ENCODE measurements around the gene CDH4. TPM values are rescaled to one million over a fixed set of nuclear protein-coding genes. Genes with fewer than 3 reads are reported as not detected.
"Not testable (repeated sequence)": the region's sequence is repeated elsewhere in the genome, so short reads cannot be mapped to it uniquely, and the experiment has no call there.

The CDH4 gene
- total RNA-seq, 4 donors from 2014 or later: 0.71 to 4.2 (median 2.9) TPM

DNA sequence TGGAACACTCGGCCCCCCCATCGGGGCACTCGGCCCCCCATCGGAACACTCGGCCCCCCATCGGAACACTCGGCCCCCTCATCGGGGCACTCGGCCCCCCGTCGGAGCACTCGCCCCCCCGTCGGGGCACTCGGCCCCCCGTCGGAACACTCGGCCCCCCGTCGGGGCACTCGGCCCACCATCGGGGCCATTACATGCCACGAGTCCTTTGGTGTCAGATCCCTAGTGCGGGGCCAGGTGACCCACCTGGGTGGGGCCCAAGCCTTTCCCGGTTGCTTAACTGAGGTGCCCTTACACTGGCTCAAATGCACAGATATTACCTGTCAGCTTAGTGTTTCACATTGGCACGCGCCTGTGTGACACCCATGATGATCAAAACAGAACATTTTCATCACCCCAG, 717.7 kb downstream of the CDH4 start:
- intact Hi-C loops (cut with DNase I; ENCODE audit: low total_unique reads): no loop called here
- H3K4me3 ChIP-seq (ENCODE audit: low read depth, poor library complexity, severe bottlenecking): no peak overlapping the region
- no peak for DNase-seq (ENCODE audit: low spot score in 2 of 2)
- 83 to 88% methylated on average over 13 to 27 of the region's 27 CpGs for WGBS, 2 donors
- TF ChIP-seq POLR2A (IDR thresholded peaks at IDR 0.05): no peak
- TF ChIP-seq, protein P1, sequence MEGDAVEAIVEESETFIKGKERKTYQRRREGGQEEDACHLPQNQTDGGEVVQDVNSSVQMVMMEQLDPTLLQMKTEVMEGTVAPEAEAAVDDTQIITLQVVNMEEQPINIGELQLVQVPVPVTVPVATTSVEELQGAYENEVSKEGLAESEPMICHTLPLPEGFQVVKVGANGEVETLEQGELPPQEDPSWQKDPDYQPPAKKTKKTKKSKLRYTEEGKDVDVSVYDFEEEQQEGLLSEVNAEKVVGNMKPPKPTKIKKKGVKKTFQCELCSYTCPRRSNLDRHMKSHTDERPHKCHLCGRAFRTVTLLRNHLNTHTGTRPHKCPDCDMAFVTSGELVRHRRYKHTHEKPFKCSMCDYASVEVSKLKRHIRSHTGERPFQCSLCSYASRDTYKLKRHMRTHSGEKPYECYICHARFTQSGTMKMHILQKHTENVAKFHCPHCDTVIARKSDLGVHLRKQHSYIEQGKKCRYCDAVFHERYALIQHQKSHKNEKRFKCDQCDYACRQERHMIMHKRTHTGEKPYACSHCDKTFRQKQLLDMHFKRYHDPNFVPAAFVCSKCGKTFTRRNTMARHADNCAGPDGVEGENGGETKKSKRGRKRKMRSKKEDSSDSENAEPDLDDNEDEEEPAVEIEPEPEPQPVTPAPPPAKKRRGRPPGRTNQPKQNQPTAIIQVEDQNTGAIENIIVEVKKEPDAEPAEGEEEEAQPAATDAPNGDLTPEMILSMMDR (IDR thresholded peaks at IDR 0.05): no peak

DNA sequence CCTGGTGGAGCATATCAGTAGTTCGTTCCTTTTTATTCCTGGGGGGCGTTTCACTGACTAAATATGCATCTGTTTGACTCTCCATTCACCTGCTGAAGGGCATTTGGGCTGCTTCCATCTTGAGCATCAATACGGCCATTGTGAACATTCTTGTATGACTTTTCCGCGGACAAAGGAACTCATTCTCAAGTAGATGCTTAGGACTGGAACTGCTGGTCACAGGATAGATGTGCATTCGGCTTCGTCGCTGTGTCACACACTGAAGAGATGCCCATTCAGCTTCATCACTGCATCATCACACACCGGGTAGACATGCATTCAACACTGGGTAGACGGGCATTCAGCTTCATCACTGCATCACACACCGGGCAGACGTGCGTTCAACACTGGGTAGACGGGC, 718.3 kb downstream of the CDH4 start:
- no peak for DNase-seq (ENCODE audit: low spot score in 2 of 2)
- no peak for TF ChIP-seq POLR2A (IDR thresholded peaks at IDR 0.05)
- TF ChIP-seq, protein P1 (IDR thresholded peaks at IDR 0.05): no peak
- intact Hi-C loops (cut with DNase I; ENCODE audit: low total_unique reads): no loop called here
- 76 to 87% methylated on average over 14 of the region's 14 CpGs for WGBS, 2 donors
- no peak overlapping the region for H3K4me3 ChIP-seq (ENCODE audit: low read depth, poor library complexity, severe bottlenecking)

DNA sequence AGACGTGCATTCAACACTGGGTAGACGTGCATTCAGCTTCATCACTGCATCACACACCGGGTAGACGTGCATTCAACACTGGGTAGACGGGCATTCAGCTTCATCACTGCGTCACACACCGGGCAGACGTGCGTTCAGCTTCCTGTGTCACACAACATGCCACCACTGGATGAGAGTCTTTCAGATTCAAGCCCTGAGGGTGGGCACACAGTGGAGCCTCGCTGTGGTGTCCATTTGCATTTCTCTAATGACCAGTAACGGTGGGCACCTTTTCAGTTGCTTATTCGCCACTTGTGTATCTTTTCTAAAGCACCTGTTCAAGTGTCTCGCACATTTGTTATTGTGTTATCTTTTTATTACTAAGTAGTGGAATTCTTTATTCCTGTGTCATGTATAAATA, 719.5 kb downstream of the CDH4 start:
- intact Hi-C loops (cut with DNase I; ENCODE audit: low total_unique reads): not testable (repeated sequence)

DNA sequence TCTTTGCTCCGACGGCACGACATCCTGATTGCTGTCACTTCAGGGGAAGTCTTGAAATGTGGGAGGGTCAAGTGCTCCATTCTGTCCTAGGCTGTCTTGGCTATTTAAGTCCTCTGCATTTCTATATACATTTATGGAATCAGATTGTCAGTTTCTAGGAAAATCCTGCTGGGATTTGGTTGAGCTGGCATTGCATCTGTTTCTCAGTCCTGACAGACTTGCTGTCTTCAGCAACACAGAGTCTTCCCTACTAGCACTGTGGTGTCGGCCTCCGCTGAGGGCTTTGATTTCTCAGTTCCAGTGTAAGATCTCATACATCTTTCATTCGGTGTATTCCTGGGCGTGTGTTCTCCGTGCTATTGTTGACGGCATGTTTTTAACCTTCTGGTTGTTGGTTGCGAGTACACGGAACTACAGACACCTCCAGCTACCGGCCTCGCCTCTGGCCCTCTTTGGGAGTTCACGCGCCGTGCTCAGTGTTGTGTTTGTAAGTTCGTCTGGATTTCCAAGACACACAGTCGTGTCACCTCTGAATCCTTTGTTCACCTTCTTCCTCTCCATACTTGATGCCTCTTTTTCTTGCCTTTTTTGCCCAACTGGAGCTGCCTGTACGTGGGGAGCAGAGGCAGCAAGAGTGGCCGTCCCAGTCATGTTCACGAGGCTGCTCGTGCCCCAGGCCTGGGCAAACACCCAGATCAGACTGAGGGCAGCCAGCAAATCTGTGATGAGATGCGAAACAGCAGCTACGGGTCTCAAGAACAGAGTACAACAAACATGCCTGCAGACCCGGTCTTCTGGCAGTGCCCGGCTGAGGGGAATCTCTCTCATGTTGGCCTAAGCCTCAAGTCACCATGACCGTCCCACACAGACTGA, 720.8 kb downstream of the CDH4 start:
- WGBS, 2 donors: 92 to 94% methylated on average over 27 of the region's 27 CpGs

More for the DNA sequence above, 719.5 kb downstream of the CDH4 start:
- not testable (repeated sequence) for DNase-seq (ENCODE audit: low spot score in 2 of 2); H3K4me3 ChIP-seq (ENCODE audit: low read depth, poor library complexity, severe bottlenecking)
- 93 to 97% methylated on average over 13 of the region's 13 CpGs for WGBS, 2 donors

DNA sequence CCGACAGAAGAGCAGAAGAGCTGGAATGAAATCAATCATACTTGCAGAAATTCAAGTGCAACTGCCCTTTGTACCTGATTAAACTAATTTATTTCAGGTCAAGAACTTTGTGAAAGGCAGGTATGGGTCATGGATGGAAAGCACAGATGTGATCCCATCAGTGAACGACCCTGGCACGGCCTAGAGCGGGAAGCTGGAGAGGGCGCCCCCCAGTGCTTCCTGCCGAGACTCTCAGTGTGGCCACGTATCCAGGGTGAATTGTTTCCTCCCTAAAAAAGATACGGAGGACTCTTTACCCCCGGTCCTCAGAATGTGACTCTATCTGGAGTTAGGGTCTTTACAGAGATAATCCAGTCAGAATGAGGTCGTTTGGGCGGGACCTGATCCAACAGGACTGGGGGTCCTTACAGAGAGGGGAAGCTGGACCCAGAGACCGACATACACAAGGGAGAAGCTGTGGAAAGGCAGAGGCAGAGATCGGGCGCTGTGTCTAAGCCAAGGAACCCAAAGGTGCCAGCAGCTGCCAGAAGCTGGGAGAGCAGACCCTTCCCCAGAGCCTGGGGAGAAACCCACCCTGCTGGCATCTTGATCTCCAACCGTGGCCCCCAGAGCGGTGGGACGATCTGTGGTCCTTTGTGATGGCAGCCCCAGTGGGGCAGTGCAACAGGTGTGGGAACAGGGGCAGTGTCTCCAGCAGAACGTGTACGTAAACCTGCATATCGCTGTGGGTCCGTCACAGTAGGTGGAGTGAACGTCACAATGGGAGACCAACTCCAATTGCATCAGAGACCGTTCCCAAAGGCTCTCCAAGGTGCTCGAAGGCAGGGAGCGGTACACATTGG, 721.7 kb downstream of the CDH4 start:
- TF ChIP-seq, protein P1 (IDR thresholded peaks at IDR 0.05): no peak
- H3K4me3 ChIP-seq (ENCODE audit: low read depth, poor library complexity, severe bottlenecking): no peak overlapping the region
- intact Hi-C loops (cut with DNase I; ENCODE audit: low total_unique reads): no loop called here
- WGBS, 2 donors: 93 to 97% methylated on average over 25 of the region's 25 CpGs
- no peak for DNase-seq (ENCODE audit: low spot score in 2 of 2)

More for the DNA sequence above, 720.8 kb downstream of the CDH4 start:
- no peak overlapping the region for H3K4me3 ChIP-seq (ENCODE audit: low read depth, poor library complexity, severe bottlenecking)
- TF ChIP-seq, protein P1 (IDR thresholded peaks at IDR 0.05): no peak
- TF ChIP-seq POLR2A (IDR thresholded peaks at IDR 0.05): no peak
- intact Hi-C loops (cut with DNase I; ENCODE audit: low total_unique reads): no loop called here
- no peak for DNase-seq (ENCODE audit: low spot score in 2 of 2)

DNA sequence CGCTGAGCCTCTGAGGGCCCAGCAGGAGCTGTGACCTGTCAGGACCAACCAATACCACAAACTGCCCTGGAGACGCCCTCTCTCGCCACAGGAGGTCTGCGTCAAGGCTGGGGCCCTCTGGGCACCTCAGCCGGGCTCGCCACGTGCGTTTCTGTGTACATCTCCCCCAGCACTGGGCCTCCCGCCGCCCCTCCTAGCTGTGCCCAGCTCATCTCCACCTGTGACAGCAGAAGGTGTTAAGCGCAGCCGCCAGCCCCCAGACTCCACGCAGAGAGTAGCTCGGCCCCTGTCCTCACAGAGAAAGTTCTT, 722.2 kb downstream of the CDH4 start:
- WGBS, 2 donors: 96 to 97% methylated on average over 14 of the region's 14 CpGs
- intact Hi-C loops (cut with DNase I; ENCODE audit: low total_unique reads): no loop called here
- no peak for DNase-seq (ENCODE audit: low spot score in 2 of 2)

More for the DNA sequence above, 722.2 kb downstream of the CDH4 start:
- TF ChIP-seq, protein P1 (IDR thresholded peaks at IDR 0.05): no peak
- TF ChIP-seq POLR2A (IDR thresholded peaks at IDR 0.05): no peak
- H3K4me3 ChIP-seq (ENCODE audit: low read depth, poor library complexity, severe bottlenecking): no peak overlapping the region
